Measurements from ENCODE around the gene POM121C.
"Not testable (repeated sequence)": the region's sequence is repeated elsewhere in the genome, so short reads cannot be mapped to it uniquely, and the experiment has no call there.

POM121C gene

GRCh38 chr7:75397865-75398264 is 88.2 kb downstream of the POM121C start:
- H3K27me3 ChIP-seq (ENCODE audit: control insufficient read depth in 5 of 5, insufficient read depth in 4 of 5, low read length in 5 of 5); H3K27ac ChIP-seq (ENCODE audit: low read depth, low read length); H3K9ac ChIP-seq (ENCODE audit: low read length in 5 of 5): not testable (repeated sequence)

GRCh38 chr7:75395329-75395728 is 90.8 kb downstream of the POM121C start, which contains the start of gene TRIM73:
TSS of gene TRIM73 (plus strand) at chr7:75395629. CDS start at chr7:75398934, 3,305 bp downstream.
- H3K4me3 ChIP-seq (ENCODE audit: low read depth in 1 of 5, low read length in 5 of 5); H3K9ac ChIP-seq (ENCODE audit: low read length in 5 of 5); H3K36me3 ChIP-seq (ENCODE audit: control insufficient read depth in 5 of 5, insufficient read depth in 5 of 5, low read length in 5 of 5): not testable (repeated sequence)

More at GRCh38 chr7:75397865-75398264, 88.2 kb downstream of the POM121C start:
- not testable (repeated sequence) for H3K4me3 ChIP-seq (ENCODE audit: low read depth in 1 of 5, low read length in 5 of 5); H3K4me1 ChIP-seq (ENCODE audit: control insufficient read depth in 5 of 5, insufficient read depth in 5 of 5, low read length in 5 of 5); H3K9me3 ChIP-seq (ENCODE audit: control insufficient read depth in 5 of 5, low read length in 5 of 5); H3K36me3 ChIP-seq (ENCODE audit: control insufficient read depth in 5 of 5, insufficient read depth in 5 of 5, low read length in 5 of 5)

GRCh38 chr7:75393194-75393593 is 92.9 kb downstream of the POM121C start:
- not testable (repeated sequence) for H3K9me3 ChIP-seq (ENCODE audit: control insufficient read depth in 5 of 5, low read length in 5 of 5); H3K4me1 ChIP-seq (ENCODE audit: control insufficient read depth in 5 of 5, insufficient read depth in 5 of 5, low read length in 5 of 5); H3K27ac ChIP-seq (ENCODE audit: low read depth, low read length); H3K4me3 ChIP-seq (ENCODE audit: low read depth in 1 of 5, low read length in 5 of 5); H3K9ac ChIP-seq (ENCODE audit: low read length in 5 of 5); H3K27me3 ChIP-seq (ENCODE audit: control insufficient read depth in 5 of 5, insufficient read depth in 4 of 5, low read length in 5 of 5); H3K36me3 ChIP-seq (ENCODE audit: control insufficient read depth in 5 of 5, insufficient read depth in 5 of 5, low read length in 5 of 5)

More at GRCh38 chr7:75395329-75395728, 90.8 kb downstream of the POM121C start, which contains the start of gene TRIM73:
- H3K9me3 ChIP-seq (ENCODE audit: control insufficient read depth in 5 of 5, low read length in 5 of 5); H3K27ac ChIP-seq (ENCODE audit: low read depth, low read length); H3K27me3 ChIP-seq (ENCODE audit: control insufficient read depth in 5 of 5, insufficient read depth in 4 of 5, low read length in 5 of 5); H3K4me1 ChIP-seq (ENCODE audit: control insufficient read depth in 5 of 5, insufficient read depth in 5 of 5, low read length in 5 of 5): not testable (repeated sequence)

GRCh38 chr7:75374519-75375317 is 111.4 kb downstream of the POM121C start:
- not testable (repeated sequence) for H3K4me3 ChIP-seq (ENCODE audit: low read depth in 1 of 5, low read length in 5 of 5); H3K9ac ChIP-seq (ENCODE audit: low read length in 5 of 5); H3K27me3 ChIP-seq (ENCODE audit: control insufficient read depth in 5 of 5, insufficient read depth in 4 of 5, low read length in 5 of 5)

DNA sequence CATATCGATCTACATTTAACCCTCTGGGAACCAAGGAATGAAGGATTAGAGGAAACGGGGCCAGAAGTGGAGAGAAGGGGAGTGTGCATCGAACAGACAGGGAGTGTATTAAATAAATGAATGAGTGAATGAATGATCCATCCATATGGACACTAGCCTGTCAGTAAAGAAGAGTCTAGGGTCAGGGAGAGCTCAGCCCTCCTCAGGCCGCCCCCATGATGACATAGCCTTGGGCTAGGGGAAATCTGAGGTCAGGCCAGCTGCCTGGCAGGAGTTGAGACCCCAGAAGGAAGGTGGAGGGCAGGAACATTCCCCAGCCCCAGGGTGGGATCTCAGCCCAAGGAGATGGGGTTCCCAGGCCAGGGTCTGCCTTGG is 112.0 kb downstream of the POM121C start:
- not testable (repeated sequence) for H3K9ac ChIP-seq (ENCODE audit: low read length in 5 of 5); H3K4me1 ChIP-seq (ENCODE audit: control insufficient read depth in 5 of 5, insufficient read depth in 5 of 5, low read length in 5 of 5); H3K36me3 ChIP-seq (ENCODE audit: control insufficient read depth in 5 of 5, insufficient read depth in 5 of 5, low read length in 5 of 5); H3K27me3 ChIP-seq (ENCODE audit: control insufficient read depth in 5 of 5, insufficient read depth in 4 of 5, low read length in 5 of 5); H3K9me3 ChIP-seq (ENCODE audit: control insufficient read depth in 5 of 5, low read length in 5 of 5); H3K27ac ChIP-seq (ENCODE audit: low read depth, low read length); H3K4me3 ChIP-seq (ENCODE audit: low read depth in 1 of 5, low read length in 5 of 5)

More at GRCh38 chr7:75374519-75375317, 111.4 kb downstream of the POM121C start:
- H3K9me3 ChIP-seq (ENCODE audit: control insufficient read depth in 5 of 5, low read length in 5 of 5); H3K4me1 ChIP-seq (ENCODE audit: control insufficient read depth in 5 of 5, insufficient read depth in 5 of 5, low read length in 5 of 5); H3K27ac ChIP-seq (ENCODE audit: low read depth, low read length); H3K36me3 ChIP-seq (ENCODE audit: control insufficient read depth in 5 of 5, insufficient read depth in 5 of 5, low read length in 5 of 5): not testable (repeated sequence)

DNA sequence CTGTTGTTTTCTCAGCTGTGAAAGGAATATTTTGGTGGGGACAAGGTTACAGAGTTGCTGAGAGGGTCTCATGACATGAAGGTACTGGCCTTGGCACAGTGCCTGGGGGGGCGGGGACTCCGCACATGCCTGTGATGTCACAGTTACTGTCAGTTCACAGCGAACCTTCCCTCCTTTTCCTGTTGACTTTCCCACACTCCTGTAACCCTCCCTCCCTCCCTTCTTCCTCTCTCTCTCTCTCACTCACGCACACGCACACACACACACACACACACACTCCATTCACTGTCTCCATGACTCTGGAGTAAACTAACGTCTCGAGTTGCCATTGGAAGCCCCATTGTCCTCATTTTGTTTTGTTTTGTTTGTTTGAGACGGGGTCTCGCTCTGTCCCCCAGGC is 118.8 kb downstream of the POM121C start:
- not testable (repeated sequence) for H3K9me3 ChIP-seq (ENCODE audit: control insufficient read depth in 5 of 5, low read length in 5 of 5); H3K27ac ChIP-seq (ENCODE audit: low read depth, low read length); H3K4me3 ChIP-seq (ENCODE audit: low read depth in 1 of 5, low read length in 5 of 5); H3K36me3 ChIP-seq (ENCODE audit: control insufficient read depth in 5 of 5, insufficient read depth in 5 of 5, low read length in 5 of 5); H3K27me3 ChIP-seq (ENCODE audit: control insufficient read depth in 5 of 5, insufficient read depth in 4 of 5, low read length in 5 of 5); H3K9ac ChIP-seq (ENCODE audit: low read length in 5 of 5); H3K4me1 ChIP-seq (ENCODE audit: control insufficient read depth in 5 of 5, insufficient read depth in 5 of 5, low read length in 5 of 5)

Measured in subcutaneous abdominal adipose tissue (tissue), 5 donors.